ENCODE results near the gene YIF1B.
"Not testable (repeated sequence)": the region's sequence is repeated elsewhere in the genome, so short reads cannot be mapped to it uniquely, and the experiment has no call there.

Gene YIF1B

GRCh38 chr19:38315657-38316476 is at the start of gene YIF1B:
Gene YIF1B, minus strand, starts transcription at chr19:38315947. Its CDS starts 30 bp downstream, at chr19:38315917.
- peak; percentile 68 to 99 (median 97) for DNase-seq

GRCh38 chr19:38362946-38363688 is 47.4 kb upstream of the YIF1B start:
- DNase-seq, result not testable (repeated sequence)

- DNase-seq, result peak in 11 of 58 donors; percentile 15 to 84 (median 39)
Observed at GRCh38 chr19:38362076-38362945, 46.6 kb upstream of the YIF1B start.

GRCh38 chr19:38361633-38362075 is 45.9 kb upstream of the YIF1B start:
- peak in 53 of 58 donors; percentile 4 to 84 (median 36) for DNase-seq

GRCh38 chr19:38360839-38361631 is 45.3 kb upstream of the YIF1B start:
- DNase-seq, result no peak

- no peak for DNase-seq
Observed at GRCh38 chr19:38360351-38360750, 44.6 kb upstream of the YIF1B start.

GRCh38 chr19:38359242-38360021 is 43.7 kb upstream of the YIF1B start:
- no peak for DNase-seq

GRCh38 chr19:38358071-38358470 is 42.3 kb upstream of the YIF1B start:
- no peak for DNase-seq

- no peak for DNase-seq
Observed at GRCh38 chr19:38355728-38356725, 40.3 kb upstream of the YIF1B start.

- DNase-seq, result peak in 2 of 58 donors; percentile 2 to 6
Observed at GRCh38 chr19:38352611-38353010, 36.9 kb upstream of the YIF1B start.

- no peak for DNase-seq
Observed at GRCh38 chr19:38351865-38352395, 36.2 kb upstream of the YIF1B start.

- DNase-seq, result no peak
Observed at GRCh38 chr19:38350883-38351282, 35.1 kb upstream of the YIF1B start.

GRCh38 chr19:38346837-38347236 is 31.1 kb upstream of the YIF1B start:
- no peak for DNase-seq

GRCh38 chr19:38340927-38341326 is 25.2 kb upstream of the YIF1B start:
- no peak for DNase-seq

- DNase-seq, result not testable (repeated sequence)
Observed at GRCh38 chr19:38339011-38339410, 23.3 kb upstream of the YIF1B start.

- DNase-seq, result peak in 1 of 58 donors; percentile 57
Observed at GRCh38 chr19:38337360-38337653, 21.6 kb upstream of the YIF1B start.

GRCh38 chr19:38336638-38337359 is 21.1 kb upstream of the YIF1B start:
- peak in 57 of 58 donors; percentile 19 to 95 (median 82) for DNase-seq

All from anterior cingulate cortex (tissue), 58 donors.